ENCODE measurements around the gene SOWAHA.
A peak's percentile ranks its signal among the peaks of the same experiment; 100 is the strongest.
"Not testable (repeated sequence)": the region's sequence is repeated elsewhere in the genome, so short reads cannot be mapped to it uniquely, and the experiment has no call there.

Gene SOWAHA

GRCh38 chr5:132778129-132778528 lies 35.0 kb upstream of the SOWAHA start:
- no peak for DNase-seq

GRCh38 chr5:132778856-132779255 lies 34.2 kb upstream of the SOWAHA start:
- no peak for DNase-seq

GRCh38 chr5:132779961-132780360 lies 33.1 kb upstream of the SOWAHA start:
- DNase-seq, result no peak

- DNase-seq, result no peak
These were observed 32.5 kb upstream of the SOWAHA start for GRCh38 chr5:132780577-132780976.

GRCh38 chr5:132781029-132781428 lies 32.1 kb upstream of the SOWAHA start:
- DNase-seq, result no peak

- DNase-seq, result peak; percentile 43
These were observed 31.0 kb upstream of the SOWAHA start for GRCh38 chr5:132782101-132782500.

GRCh38 chr5:132785365-132785764 lies 27.7 kb upstream of the SOWAHA start:
- DNase-seq, result no peak

GRCh38 chr5:132785864-132786263 lies 27.2 kb upstream of the SOWAHA start:
- no peak for DNase-seq

- DNase-seq, result no peak
These were observed 26.0 kb upstream of the SOWAHA start for GRCh38 chr5:132787076-132787475.

GRCh38 chr5:132788508-132788907 lies 24.6 kb upstream of the SOWAHA start:
- DNase-seq, result no peak

- DNase-seq, result no peak
These were observed 23.9 kb upstream of the SOWAHA start for GRCh38 chr5:132788990-132789886.

- no peak for DNase-seq
These were observed 22.8 kb upstream of the SOWAHA start for GRCh38 chr5:132790201-132790865.

GRCh38 chr5:132791026-132791425 lies 22.1 kb upstream of the SOWAHA start:
- DNase-seq, result no peak

- DNase-seq, result no peak
These were observed 15.5 kb upstream of the SOWAHA start for GRCh38 chr5:132797651-132798050.

- DNase-seq, result no peak
These were observed 13.7 kb upstream of the SOWAHA start for GRCh38 chr5:132799392-132799791.

- no peak for DNase-seq
These were observed 12.6 kb upstream of the SOWAHA start for GRCh38 chr5:132800545-132800944.

- no peak for DNase-seq
These were observed 10.9 kb upstream of the SOWAHA start for GRCh38 chr5:132802044-132802684.

GRCh38 chr5:132802685-132803066 lies 10.4 kb upstream of the SOWAHA start:
- DNase-seq, result not testable (repeated sequence)

- DNase-seq, result not testable (repeated sequence)
These were observed 8.9 kb upstream of the SOWAHA start for GRCh38 chr5:132804219-132804618.

GRCh38 chr5:132805872-132806271 lies 7.2 kb upstream of the SOWAHA start:
- DNase-seq, result not testable (repeated sequence)

GRCh38 chr5:132806804-132807162 lies 6.3 kb upstream of the SOWAHA start:
- DNase-seq, result not testable (repeated sequence)

- no peak for DNase-seq
These were observed 5.8 kb upstream of the SOWAHA start for GRCh38 chr5:132807163-132807838.

GRCh38 chr5:132808448-132808847 lies 4.7 kb upstream of the SOWAHA start:
- no peak for DNase-seq

Data from GDM1 (cell line).